Measurements from ENCODE around the gene THRAP3.

Gene THRAP3

GRCh38 chr1:36342426-36343185 lies 118.4 kb downstream of the THRAP3 start:
- TF ChIP-seq CTCF (IDR thresholded peaks at IDR 0.05; ENCODE audit: low read depth, low read length) = peak; percentile 52

GRCh38 chr1:36343651-36344394 lies 119.6 kb downstream of the THRAP3 start:
- no peak overlapping the region for H3K4me3 ChIP-seq (ENCODE audit: low read depth, low read length)
- TF ChIP-seq CTCF (IDR thresholded peaks at IDR 0.05; ENCODE audit: low read depth, low read length) = no peak

More at GRCh38 chr1:36342426-36343185, 118.4 kb downstream of the THRAP3 start:
- H3K4me3 ChIP-seq (ENCODE audit: low read depth, low read length) = no peak overlapping the region

- TF ChIP-seq CTCF (IDR thresholded peaks at IDR 0.05; ENCODE audit: low read depth, low read length) = no peak
These were observed 120.1 kb downstream of the THRAP3 start for GRCh38 chr1:36344395-36344680.

GRCh38 chr1:36345353-36345752 lies 121.1 kb downstream of the THRAP3 start:
- TF ChIP-seq CTCF (IDR thresholded peaks at IDR 0.05; ENCODE audit: low read depth, low read length) = no peak
- no peak overlapping the region for H3K4me3 ChIP-seq (ENCODE audit: low read depth, low read length)

More at GRCh38 chr1:36344395-36344680, 120.1 kb downstream of the THRAP3 start:
- no peak overlapping the region for H3K4me3 ChIP-seq (ENCODE audit: low read depth, low read length)

GRCh38 chr1:36346741-36347370 lies 122.6 kb downstream of the THRAP3 start:
- no peak for TF ChIP-seq CTCF (IDR thresholded peaks at IDR 0.05; ENCODE audit: low read depth, low read length)
- H3K4me3 ChIP-seq (ENCODE audit: low read depth, low read length) = no peak overlapping the region

GRCh38 chr1:36349241-36349671 lies 125.0 kb downstream of the THRAP3 start:
- H3K4me3 ChIP-seq (ENCODE audit: low read depth, low read length) = no peak overlapping the region
- no peak for TF ChIP-seq CTCF (IDR thresholded peaks at IDR 0.05; ENCODE audit: low read depth, low read length)

- no peak for TF ChIP-seq CTCF (IDR thresholded peaks at IDR 0.05; ENCODE audit: low read depth, low read length)
- no peak overlapping the region for H3K4me3 ChIP-seq (ENCODE audit: low read depth, low read length)
These were observed 125.6 kb downstream of the THRAP3 start for GRCh38 chr1:36349839-36350238.

All from WI38 (cell line).